DMS153 treated with DMSO at 0.1 percent for 48 hours (cell line): ENCODE measurements around the gene PLCG1.

Experiments
- DNase-seq: peaks from one replicate; lab custom pipeline; 2025; ENCODE audit not compliant: unreplicated experiment; lab: John Stamatoyannopoulos, UW

PLCG1 gene

GRCh38 chr20:41204304-41205265, 67.2 kb downstream of the PLCG1 start:
- DNase-seq = no peak

GRCh38 chr20:41205313-41205712, 68.0 kb downstream of the PLCG1 start:
- DNase-seq = no peak

- peak; percentile 26 for DNase-seq
Observed at GRCh38 chr20:41213150-41213820, 75.9 kb downstream of the PLCG1 start.

GRCh38 chr20:41214202-41214601, 76.9 kb downstream of the PLCG1 start:
- no peak for DNase-seq

GRCh38 chr20:41214666-41215065, 77.3 kb downstream of the PLCG1 start:
- DNase-seq = no peak

- no peak for DNase-seq
Observed at GRCh38 chr20:41217422-41217821, 80.1 kb downstream of the PLCG1 start.

GRCh38 chr20:41218466-41218865, 81.1 kb downstream of the PLCG1 start:
- no peak for DNase-seq

- DNase-seq = no peak
Observed at GRCh38 chr20:41219824-41220223, 82.5 kb downstream of the PLCG1 start.

- DNase-seq = no peak
Observed at GRCh38 chr20:41221614-41222218, 84.4 kb downstream of the PLCG1 start.

GRCh38 chr20:41222296-41222695, 85.0 kb downstream of the PLCG1 start:
- DNase-seq = no peak

GRCh38 chr20:41222703-41223102, 85.4 kb downstream of the PLCG1 start:
- no peak for DNase-seq

- DNase-seq = no peak
Observed at GRCh38 chr20:41223112-41223511, 85.8 kb downstream of the PLCG1 start.

- no peak for DNase-seq
Observed at GRCh38 chr20:41224281-41224680, 86.9 kb downstream of the PLCG1 start.

GRCh38 chr20:41225091-41225490, 87.7 kb downstream of the PLCG1 start:
- no peak for DNase-seq

- DNase-seq = no peak
Observed at GRCh38 chr20:41226426-41226825, 89.1 kb downstream of the PLCG1 start.
